Activated T-cell treated with anti-CD3 and anti-CD28 coated beads for 24 hours (primary cell): ENCODE data around the gene RHOBTB1.
"Not testable (repeated sequence)": the region's sequence is repeated elsewhere in the genome, so short reads cannot be mapped to it uniquely, and the experiment has no call there.

Source experiments
- DNase-seq: peaks from one replicate; pipeline ENCODE4 v3.0.0-alpha.2; 2020; ENCODE audit warnings: low read depth

The RHOBTB1 gene, protein sequence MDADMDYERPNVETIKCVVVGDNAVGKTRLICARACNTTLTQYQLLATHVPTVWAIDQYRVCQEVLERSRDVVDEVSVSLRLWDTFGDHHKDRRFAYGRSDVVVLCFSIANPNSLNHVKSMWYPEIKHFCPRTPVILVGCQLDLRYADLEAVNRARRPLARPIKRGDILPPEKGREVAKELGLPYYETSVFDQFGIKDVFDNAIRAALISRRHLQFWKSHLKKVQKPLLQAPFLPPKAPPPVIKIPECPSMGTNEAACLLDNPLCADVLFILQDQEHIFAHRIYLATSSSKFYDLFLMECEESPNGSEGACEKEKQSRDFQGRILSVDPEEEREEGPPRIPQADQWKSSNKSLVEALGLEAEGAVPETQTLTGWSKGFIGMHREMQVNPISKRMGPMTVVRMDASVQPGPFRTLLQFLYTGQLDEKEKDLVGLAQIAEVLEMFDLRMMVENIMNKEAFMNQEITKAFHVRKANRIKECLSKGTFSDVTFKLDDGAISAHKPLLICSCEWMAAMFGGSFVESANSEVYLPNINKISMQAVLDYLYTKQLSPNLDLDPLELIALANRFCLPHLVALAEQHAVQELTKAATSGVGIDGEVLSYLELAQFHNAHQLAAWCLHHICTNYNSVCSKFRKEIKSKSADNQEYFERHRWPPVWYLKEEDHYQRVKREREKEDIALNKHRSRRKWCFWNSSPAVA

DNA sequence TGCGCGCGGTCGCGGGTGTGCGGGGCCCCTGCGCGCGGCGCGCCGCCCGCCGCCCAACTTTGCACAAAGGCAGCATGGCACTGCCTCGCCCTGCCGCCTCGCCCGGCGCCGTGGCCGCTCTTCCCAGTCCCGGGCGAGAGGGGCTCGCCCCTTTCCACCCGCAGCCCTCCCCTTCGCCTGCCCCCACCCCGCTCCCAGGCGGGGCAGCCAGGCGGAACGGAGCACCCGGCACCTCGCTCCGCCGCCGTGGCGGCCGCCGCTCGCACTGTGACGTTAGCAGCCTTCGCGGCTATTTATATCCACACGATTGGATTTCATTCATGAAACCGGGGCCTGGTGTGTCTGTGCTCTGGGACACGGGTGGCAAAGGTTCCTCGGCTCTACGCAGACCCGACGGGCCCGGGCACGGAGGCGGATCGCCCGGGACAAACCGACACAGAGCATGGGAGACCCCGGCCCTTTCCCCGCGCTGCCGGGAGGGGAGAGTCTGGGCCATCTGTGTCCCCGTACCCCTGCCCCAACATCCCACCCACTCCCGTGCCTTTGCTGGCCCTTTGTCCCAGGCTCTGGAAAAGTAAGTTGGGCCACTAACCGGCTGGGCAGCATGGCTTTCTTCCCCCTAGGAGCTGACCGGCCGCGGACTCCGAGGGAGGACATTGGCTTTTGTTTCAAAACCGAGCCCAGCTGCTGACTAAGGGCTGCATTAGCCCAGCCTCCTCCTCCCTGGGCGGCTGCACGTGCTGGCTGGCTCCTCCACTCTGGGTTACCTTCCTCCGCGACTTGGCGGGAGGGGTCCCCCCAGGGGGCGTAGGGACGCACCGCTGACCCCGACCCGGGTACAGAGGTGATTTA is at the start of gene RHOBTB1:
Gene RHOBTB1, minus strand, starts transcription at position 128 of the 852 bp plus-strand sequence. CDS start 32,643 bp downstream, outside the sequence.
- no peak for DNase-seq

DNA sequence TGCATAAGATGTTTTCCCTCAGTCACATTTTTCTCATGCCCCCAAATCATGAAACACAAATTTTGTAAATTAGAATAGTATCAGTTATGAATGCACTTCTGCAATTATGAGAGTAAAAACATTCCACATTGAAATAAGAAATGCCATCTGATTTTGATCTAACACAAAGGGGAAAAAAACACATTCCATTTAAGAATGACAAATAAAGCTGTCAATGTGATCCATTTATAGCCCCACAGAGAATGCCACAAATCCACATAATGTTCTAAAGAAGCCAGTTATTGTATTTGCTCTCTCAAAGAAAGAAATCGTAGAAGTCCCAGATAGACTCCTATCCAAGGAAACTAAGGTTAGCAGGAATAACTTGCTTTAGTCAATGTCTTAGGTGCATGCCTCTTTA is 48.7 kb upstream of the RHOBTB1 start:
- no peak for DNase-seq

DNA sequence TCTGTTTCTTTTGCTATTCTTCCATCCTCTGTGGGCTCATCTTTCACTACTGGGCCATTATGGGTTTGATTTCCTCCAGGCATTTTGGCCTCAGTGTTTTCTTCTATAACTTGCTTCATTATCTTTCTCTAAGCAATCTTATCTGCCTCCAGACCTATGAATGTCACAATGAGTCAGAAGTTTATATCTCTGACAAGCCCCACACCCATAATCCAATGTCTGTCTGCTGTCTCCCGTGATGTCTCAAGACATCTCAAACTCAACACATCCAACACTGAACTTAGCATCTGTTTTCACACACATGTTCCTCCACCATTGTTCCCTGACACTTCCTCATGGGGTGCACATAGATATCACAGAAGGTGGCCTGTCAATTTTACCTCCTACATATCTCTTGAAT is 46.7 kb upstream of the RHOBTB1 start:
- DNase-seq, result no peak

DNA sequence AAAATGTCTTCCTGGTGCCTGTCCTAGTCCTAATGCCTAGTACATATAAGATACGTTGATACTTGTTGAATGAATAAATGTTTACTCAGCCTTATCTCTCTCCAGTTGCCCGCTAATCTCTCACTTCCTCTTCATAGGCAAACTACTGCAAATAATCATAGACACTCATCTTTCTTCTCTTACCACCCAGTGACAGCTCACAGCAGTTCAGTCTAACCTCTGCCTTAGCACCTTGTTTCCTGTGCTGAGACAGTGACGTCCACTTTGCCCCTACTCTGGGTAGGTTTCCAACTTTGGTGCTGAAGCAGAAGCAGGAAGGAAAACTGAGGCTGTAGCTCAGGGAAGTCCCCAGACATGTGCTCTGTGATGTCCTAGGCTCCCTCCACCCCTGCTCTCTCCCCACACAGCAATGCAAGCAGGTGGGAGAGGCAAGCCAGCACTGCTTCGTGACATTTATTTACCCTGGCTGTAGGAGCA is 45.5 kb upstream of the RHOBTB1 start:
- no peak for DNase-seq

DNA sequence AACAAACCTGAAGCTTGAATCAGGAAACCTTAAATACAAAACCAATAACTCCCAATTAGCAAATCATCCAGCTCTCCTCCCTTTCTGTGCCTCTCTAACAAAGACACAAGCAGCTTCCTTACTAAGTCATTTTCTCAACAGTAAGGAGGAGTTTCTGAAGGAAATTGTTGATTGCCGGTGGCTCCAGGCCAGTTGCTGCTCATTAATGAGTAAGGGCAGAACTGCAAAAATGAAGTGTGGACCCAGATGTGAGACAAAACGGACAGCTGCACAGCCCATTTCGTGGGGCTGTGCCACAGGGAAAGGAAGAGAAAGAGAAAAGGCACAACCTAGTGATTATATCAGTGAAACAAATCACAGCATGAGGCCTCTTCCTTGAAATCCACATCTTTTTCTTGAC is 42.8 kb upstream of the RHOBTB1 start:
- no peak for DNase-seq

DNA sequence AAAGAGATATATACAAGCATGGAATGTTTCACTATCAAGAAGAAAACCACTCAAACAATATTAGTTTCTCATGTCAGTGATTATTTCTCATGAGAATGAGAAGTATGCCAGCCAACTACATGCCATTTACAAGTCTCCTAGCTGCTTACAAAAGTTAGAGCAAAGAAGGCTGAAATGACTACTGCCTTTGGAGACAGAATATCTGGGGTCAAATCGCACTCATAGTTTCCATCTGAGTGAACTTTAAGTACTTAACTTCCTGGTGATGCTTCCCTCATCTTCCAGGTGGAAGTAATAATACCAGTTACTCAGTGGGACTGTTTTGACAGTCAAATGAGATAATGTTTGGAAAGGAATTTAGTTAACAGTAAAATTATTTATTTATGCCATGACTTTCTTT is 42.0 kb upstream of the RHOBTB1 start:
- DNase-seq, result no peak

DNA sequence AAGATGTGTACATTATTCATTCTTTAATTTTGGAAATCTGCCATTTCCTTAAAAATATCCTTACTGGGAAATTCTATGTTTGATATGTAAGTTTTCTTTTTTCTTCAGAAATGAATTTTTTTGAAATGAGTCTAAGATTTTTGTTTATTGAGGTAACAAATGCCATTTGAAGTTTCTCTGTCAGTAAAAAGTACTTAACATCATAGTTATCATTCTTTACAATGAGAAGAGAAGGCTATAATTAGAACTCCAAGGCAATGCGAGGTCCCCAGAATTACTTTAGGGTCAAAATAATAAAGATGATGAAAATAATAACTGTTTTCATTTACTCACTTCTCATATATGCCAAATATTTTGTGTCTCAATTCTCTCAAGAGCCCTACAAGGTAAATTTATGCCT is 37.0 kb upstream of the RHOBTB1 start:
- no peak for DNase-seq

DNA sequence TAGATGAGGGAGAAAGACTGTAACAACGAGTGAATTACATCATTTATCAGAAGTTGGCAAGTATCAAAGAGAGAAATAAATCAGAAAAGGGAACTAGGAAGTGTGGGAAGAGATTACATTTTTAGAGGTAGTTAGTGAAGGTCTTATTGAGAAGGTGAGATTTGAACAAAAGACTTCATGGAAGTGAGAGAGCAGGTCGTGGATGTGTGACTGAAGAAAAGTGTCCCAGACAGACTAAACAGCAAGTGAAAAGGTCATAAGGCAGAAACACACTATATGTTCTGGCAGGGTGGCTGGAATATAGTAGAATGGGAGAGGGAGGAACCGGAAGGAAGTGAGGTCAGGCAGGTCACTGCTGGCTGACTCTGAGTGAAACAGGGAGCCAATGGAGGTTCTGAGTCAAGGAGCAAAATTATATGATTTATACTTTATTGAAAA is 35.7 kb upstream of the RHOBTB1 start:
- no peak for DNase-seq

DNA sequence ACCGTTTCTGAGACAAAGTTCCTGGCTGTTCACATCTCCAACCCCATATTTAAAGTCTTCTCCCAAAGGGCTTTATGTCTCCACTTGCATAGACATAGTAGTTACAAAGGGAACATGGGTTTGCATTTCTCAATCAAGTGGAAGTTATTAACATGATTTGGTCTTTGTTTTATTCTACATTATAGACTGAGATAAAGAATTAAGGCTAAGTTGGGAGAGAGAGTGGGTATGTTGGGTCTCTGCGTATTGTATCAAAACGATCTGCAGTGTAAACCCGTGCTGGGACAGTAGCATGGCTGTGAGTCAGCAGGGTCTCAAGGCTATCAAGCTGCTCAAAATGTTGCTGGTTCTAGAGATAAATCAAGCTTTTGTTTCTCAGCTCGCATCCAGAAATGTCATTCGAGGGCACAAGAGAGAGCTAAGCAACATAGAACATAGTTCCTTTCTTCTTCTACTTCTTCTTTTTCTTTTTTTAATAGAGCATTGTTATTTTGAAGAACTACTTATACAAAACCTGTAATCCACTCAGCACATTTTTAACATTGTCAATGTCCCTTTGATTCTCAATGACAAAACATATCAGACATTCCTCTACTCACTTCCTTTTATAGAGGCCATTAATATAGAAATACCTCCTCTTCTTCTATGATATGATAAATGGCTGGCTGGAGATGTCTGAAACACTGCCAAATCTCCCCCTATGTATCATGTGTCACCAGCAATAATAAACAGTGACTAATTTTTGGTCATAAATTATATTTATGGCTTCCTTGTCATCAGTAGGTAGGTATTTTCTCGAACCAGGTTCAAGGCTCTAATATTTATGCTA is 34.5 kb upstream of the RHOBTB1 start:
- no peak for DNase-seq

DNA sequence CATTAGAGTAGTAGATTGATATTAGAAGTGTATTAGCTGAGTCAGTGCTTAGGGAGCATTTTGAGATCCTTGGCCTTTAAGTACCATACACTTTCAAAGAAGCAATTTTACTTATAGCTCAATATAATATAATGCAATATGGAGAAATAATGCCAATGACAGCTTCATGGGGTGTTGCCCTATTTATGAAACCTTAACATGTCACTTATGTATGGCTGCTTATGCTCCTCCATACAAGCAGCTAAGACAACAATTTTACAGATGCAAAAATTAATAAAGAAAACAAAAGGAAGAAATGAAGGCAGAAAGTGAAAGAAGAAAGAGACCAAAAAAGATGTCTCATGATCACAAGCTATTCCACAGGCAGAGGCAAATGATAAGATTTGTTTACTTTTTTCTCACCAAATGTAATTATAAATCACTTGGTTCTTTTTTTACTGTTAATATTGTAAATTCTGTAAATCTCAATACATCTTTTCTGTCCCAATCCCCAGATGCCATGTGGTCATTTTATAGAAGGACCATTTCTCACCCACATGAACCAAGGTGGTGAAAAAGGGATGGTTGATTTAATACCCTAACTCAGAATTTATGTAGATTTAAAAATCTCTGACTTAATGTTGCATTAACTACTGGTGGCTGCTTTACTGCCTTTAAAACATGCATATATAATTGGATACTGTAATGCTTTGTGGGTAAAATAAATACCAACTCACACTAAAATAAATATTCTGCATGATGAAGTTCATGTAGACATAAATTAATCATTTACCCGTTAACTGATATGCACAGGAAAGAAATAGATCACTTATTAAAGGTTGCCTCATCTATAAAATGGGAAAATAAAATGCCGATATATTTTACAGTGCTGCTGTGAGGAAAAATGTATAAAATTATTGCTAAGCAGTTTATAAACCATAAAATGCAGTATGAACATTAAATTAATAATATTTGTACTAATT is 33.5 kb upstream of the RHOBTB1 start:
- DNase-seq, result no peak

DNA sequence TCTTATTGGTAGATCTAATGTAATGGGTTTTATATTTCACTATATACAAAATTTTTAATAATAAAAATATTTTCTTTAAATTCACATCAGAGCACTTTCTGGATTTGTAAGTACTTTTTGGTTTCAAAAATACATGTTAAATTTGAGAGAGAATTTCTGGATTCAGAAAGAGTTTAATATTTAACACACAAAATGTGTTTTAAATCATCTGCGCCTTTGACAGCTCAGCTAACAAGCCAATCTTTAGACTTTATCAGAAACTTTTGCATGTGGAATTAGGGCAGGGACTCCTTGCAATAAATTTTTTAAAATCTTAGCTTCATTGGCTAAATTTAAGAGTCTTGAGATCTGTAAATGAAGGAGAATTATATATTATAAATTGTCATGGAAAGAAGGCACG is 32.7 kb upstream of the RHOBTB1 start:
- no peak for DNase-seq

DNA sequence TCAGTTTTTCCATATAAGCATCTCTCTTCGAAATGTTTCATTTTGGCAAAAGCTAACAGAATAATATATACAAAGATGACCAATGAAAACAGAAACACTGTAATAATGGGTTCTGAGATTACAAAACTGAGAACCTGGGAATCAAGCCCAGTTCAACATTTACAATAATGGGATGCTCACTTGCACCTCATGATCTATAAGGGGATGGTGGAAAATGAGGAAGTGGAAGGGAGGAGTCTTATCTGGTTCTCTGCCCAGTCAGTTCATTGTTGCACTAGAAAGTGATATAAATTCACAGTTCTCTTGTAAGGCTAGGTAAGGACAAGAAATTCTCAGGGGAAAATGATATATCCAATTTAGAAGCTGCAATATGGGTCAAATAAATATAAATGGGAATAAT is 31.7 kb upstream of the RHOBTB1 start:
- no peak for DNase-seq

DNA sequence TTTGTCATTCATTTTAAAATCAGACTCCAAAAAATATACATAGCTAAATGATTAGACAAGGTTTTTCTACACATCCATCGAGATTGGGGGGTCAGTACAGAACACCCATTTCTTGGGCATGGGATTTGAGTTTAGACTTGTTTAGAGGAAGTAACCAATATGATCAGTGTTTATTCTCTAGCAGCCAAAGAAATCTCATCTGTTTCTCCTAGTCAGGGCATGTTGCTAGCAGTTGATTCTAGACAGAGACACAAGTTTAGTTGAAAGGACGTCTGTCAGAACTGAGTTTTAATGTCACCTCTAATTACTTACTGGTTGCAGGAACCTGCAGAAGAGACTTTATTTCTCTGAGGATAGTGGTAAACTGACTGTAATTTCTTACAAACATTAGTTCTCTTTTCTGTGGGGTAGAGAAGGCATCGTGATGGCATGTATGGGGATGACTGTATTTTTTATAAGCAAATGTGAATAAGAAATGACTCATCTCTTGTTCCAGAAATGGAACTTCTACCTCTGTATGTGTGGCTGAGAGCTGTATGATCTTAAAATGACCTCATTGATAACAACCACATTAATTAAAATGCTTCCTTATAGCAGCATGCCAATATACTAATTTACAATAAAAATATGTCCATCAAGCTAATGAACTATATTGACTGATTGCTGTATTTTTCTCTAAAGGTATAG is 30.6 kb upstream of the RHOBTB1 start:
- DNase-seq, result no peak

DNA sequence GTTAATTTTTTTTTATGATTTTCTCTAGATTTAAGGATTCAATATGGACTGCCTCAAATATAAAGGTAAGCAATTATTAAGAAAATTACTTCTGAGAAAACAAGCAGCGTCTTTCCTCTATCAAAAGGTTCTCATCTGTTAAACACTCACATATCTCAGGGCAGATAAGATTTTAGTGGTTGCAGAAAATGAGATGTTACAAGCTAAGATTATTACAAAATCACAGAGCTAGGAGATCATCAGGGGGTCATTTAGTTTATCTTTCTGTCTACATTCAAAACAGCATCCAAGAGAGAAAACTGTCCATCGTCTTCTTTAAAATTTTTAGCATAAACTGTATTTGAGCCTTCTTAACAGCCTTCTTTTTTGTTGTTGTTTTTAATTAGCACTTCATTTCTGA is 29.1 kb upstream of the RHOBTB1 start:
- DNase-seq, result no peak

DNA sequence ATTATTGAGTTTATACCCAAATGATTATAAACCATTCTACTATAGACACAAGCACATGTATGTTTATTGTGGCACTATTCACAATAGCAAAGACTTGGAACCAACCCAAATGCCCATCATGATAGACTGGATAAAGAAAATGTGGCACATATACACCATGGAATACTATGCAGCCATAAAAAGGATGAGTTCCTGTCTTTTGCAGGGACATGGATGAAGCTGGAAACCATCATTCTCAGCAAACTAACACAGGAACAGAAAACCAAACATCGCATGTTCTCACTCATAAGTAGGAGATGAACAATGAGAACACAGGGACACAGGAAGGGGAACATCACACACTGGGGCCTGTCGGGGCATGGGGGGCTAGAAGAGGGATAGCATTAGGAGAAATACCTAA is 28.2 kb upstream of the RHOBTB1 start:
- DNase-seq, result not testable (repeated sequence)

DNA sequence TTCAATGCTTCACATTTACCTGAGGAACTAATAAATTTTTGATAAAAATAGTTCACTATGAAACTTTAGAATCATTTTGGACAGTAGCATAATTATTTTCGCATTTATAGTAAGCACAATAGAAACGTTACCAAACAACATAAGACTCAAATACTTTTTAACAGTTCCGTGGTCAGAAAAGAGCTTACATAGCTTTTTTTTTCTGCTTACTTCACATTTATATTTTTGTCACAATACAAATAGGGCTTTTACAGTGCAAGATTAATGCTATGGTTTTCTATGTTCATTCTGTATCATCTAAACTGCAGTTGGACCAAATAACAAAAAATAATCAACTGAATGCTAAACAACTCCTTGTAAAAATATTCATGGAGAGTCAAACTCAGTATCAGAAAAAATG is 26.5 kb upstream of the RHOBTB1 start:
- no peak for DNase-seq

DNA sequence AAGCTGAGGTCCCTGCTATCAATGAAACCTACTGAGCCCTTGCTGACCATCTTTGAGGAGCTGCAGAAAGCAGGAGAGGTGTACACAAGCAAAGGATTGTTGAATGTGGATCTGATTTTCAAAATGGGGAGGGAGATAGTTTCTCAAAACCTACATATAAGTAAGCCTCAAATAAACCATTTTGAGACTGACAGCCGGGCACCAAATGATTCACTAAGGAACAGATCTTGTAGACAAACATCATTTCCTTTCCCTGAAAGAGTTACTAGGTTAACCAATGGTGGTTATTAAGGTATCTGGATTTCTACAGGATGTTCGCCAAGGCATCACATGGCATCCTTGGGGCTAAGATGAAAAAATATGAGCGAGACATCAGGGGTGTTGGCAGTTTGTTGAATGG is 24.5 kb upstream of the RHOBTB1 start:
- no peak for DNase-seq

DNA sequence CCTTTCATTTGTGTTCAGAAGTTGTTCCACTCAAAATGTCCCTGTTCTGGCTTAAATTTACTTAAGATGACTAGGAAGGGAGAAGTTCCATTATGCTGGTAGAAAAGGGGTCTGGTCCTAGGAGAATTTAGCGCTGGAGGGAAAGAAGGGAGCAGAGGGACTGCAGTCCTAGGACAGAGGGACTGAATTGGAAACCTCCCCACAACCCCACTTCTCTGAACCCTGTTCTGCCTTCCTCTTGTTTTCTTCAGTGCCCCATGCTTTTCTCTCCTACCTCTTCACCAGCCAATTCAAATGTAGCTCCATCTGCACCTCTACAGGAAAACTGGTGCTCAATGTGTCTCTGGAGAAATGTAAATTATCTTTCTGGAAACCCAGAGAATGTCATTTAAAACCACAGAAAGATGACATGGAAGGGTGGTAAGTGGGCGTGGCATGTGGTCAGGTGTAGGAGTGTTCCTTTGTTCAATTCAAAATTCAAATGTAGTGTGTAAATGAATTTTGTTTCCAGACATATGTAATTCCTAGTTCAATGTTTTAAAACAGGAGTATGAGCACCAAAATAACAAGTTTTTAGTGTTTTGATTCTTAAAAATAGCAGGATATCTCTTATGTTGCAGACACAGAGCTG is 24.0 kb upstream of the RHOBTB1 start:
- no peak for DNase-seq

DNA sequence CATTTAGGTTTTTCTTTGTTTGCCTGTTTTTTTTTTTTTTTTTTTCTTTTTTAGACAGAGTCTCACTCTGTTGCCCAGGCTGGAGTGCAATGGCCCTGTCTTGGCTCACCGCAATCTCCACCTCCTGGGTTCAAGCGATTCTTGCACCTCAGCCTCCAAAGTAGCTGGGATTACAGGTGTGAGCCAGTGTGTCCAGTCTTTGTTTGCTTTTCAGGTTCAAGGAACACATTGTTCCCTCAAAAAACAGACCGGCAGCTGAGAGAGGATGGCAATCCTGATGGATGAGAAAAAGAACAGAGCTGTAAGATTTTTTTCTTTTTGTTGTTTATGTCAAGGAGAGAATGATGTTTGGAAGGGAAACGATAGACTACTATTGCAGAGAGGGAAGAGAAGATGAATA is 23.3 kb upstream of the RHOBTB1 start:
- no peak for DNase-seq
